Activated CD4-positive, alpha-beta T cell treated with anti-CD3 and anti-CD28 coated beads for 36 hours (primary cell): ENCODE data around the gene ASTN1. TPM values are rescaled to one million over a fixed set of nuclear protein-coding genes. Genes with fewer than 3 reads are reported as not detected.
A peak's percentile ranks its signal among the peaks of the same experiment; 100 is the strongest.

Experiments used
- ATAC-seq: fragments of 200-7000 bp; cut with Tn5 transposase; one replicate; pipeline ENCODE4 v1.10.0; 2021; ENCODE audit warnings: mild to moderate bottlenecking, moderate library complexity
- CTCF ChIA-PET: fragments of 350-600 bp; sonication (Branson Sonifier 250); formaldehyde crosslinking; loops from one replicate; lab custom pipeline; 2021; ENCODE audit warnings: antibody characterized with exemption; lab: Charles Lee
- POLR2A ChIA-PET: fragments of 350-600 bp; sonication (Branson Sonifier 250); formaldehyde crosslinking; loops from one replicate; lab custom pipeline; 2021; ENCODE audit warnings: antibody characterized with exemption, inconsistent platforms; lab: Charles Lee
- DNase-seq: peaks from one replicate; pipeline ENCODE4 v3.0.0-alpha.2; 2020
- H3K27ac Mint-ChIP-seq: one replicate; pipeline ENCODE4 v1.8.0; 2021; ENCODE audit warnings: mixed read lengths
- H3K27me3 Mint-ChIP-seq: one replicate; pipeline ENCODE4 v1.8.0; 2021; ENCODE audit warnings: mixed read lengths
- H3K36me3 Mint-ChIP-seq: one replicate; pipeline ENCODE4 v1.8.0; 2021; ENCODE audit warnings: low read depth, mixed read lengths
- H3K4me1 Mint-ChIP-seq: one replicate; pipeline ENCODE4 v1.8.0; 2021; ENCODE audit warnings: mixed read lengths
- H3K4me3 Mint-ChIP-seq: one replicate; pipeline ENCODE4 v1.8.0; 2021; ENCODE audit warnings: mild to moderate bottlenecking, moderate library complexity, mixed read lengths
- H3K9me3 Mint-ChIP-seq: one replicate; pipeline ENCODE4 v1.8.0; 2021; ENCODE audit warnings: low read depth, mixed read lengths
- intact Hi-C, 2 experiments: fragments of 100-400 bp; cut with DNase I in 1 of 2; cut with micrococcal nuclease in 1 of 2; formaldehyde crosslinking; loops; one replicate each; pipeline versions ENCODE4 v1.14.2 to v1.15.1; 2022 to 2024; cut with DNase I, micrococcal nuclease
- total RNA-seq, 2 experiments: library from RNA; stranded (reverse); gene quantifications; one replicate each; pipeline ENCODE4 v1.2.3, GENCODE V29; 2021

Gene ASTN1
- total RNA-seq, 2 experiments from 2014 or later = not detected

DNA sequence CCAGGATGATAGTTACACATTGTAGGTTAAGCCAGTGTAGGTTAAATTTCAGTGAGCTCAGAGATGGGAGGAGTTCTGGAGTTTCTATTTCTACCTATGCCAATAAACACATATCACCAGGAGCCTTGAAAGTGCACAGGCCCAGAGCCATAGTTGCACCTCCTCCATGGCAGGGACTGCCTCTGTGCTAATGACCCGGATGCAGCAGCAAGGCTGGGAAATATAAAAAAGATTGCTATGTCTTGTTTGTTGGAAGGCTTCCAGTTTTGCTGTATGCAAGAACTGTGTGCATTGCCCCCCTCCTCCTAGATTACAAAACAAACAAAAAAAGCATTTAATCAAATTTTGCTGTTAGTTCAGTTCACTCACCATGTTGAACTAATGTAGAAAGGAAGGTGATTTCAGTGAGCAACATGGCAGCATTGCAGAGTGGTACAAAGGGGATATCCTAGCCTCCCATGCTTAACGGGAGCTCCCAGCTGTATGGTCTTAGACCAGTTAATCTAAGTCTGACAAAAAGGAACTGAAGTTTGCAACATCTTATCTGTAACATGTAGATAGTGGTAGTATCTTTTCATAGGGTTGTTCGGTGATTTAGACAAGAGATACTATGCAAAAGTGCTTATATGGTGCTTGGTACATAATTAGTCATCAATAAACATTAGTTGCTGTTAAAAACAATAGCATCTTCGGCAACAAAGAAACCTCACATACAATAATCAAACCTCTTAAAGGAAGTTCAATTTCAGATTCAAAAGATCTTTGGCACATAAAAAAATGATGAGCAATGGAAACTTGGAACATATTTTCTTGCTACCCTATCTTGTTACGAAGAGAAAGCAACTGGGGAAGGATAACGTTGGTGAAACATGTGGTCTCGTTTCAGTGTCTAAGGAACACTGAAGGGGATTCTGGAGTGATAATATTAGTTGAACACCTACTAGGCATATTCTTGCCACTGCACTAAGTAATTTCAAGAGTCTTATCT is 309.5 kb downstream of the ASTN1 start:
- Mint-ChIP-seq H3K36me3 (no peaks in the 10 kb centered on the region), H3K9me3 (peaks cover 2% of the 10 kb centered on the region), H3K27me3 (peaks cover 10% of the 10 kb centered on the region), H3K27ac (no peak overlapping the region), H3K4me3 (no peak overlapping the region), H3K4me1 (no peaks in the 10 kb centered on the region)
- ChIA-PET CTCF (no interaction called here), POLR2A (no interaction called here)
- no peak for ATAC-seq
- no peak for DNase-seq
- intact Hi-C loops = no loop called here

DNA sequence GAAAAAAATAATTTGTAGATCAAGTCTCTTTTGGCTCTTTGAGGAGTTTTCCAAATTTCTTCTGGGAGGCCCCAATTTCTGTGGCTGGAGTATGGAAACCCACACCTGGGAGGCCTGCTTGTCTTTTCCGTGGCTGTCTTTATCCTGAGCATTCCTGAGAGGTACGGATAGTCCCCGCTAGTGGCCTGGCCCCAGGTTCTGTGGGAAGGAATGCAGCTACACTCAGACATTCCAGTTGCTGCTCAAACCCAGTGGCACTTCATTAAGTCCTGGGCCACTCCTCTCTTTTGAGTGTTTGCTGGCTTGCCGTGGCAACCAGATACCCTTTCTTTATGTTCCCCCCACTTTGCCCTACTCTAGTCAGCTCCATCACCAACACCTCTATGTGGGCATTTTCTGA is 310.4 kb downstream of the ASTN1 start:
- DNase-seq = no peak
- ATAC-seq = no peak
- Mint-ChIP-seq H3K4me1 (no peaks in the 10 kb centered on the region), H3K27me3 (peaks cover 10% of the 10 kb centered on the region), H3K36me3 (no peaks in the 10 kb centered on the region), H3K4me3 (no peak overlapping the region), H3K27ac (no peak overlapping the region), H3K9me3 (peaks cover 2% of the 10 kb centered on the region)
- POLR2A ChIA-PET = no interaction called here
- CTCF ChIA-PET = no interaction called here
- intact Hi-C loops = no loop called here

DNA sequence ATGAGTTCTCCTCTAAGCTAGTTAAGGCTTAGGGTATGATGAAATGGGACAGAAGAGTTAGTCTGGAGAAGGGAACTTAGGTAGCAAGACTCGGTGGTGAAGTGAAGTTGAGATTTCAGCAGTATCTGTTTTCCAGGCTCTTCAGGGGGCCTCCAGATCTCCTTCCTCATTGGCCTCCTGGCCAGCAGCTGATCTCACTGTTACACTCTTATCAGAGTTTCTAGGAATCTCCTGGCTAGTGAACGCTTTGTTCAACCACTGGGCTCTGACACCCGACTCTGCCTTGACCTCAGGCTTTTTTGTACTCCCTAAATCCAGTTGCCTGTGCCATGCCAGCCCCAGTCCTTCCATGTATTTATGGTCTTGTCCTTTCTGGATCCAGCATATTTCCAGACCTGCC is 311.0 kb downstream of the ASTN1 start:
- no peak for ATAC-seq

GRCh38 chr1:176852124-176852523 is 312.4 kb downstream of the ASTN1 start:
- DNase-seq (no peak), ATAC-seq (no peak)
- Mint-ChIP-seq H3K27me3 (peaks cover 8% of the 10 kb centered on the region), H3K36me3 (no peaks in the 10 kb centered on the region), H3K9me3 (peaks cover 2% of the 10 kb centered on the region), H3K27ac (no peak overlapping the region), H3K4me3 (no peak overlapping the region), H3K4me1 (no peaks in the 10 kb centered on the region)
- ChIA-PET CTCF (no interaction called here), POLR2A (no interaction called here)
- intact Hi-C loops = no loop called here

More for the DNA sequence above, 311.0 kb downstream of the ASTN1 start:
- CTCF ChIA-PET = interaction anchor here (0.6 kb wide), 1 partner anchor 1308 kb away, joined by 3 read pairs; no protein-coding TSS in a partner anchor
- Mint-ChIP-seq H3K27ac (no peak overlapping the region), H3K4me1 (no peaks in the 10 kb centered on the region), H3K27me3 (peaks cover 10% of the 10 kb centered on the region), H3K36me3 (no peaks in the 10 kb centered on the region), H3K9me3 (peaks cover 2% of the 10 kb centered on the region), H3K4me3 (no peak overlapping the region)
- DNase-seq = no peak
- POLR2A ChIA-PET = no interaction called here
- intact Hi-C loops = no loop called here

DNA sequence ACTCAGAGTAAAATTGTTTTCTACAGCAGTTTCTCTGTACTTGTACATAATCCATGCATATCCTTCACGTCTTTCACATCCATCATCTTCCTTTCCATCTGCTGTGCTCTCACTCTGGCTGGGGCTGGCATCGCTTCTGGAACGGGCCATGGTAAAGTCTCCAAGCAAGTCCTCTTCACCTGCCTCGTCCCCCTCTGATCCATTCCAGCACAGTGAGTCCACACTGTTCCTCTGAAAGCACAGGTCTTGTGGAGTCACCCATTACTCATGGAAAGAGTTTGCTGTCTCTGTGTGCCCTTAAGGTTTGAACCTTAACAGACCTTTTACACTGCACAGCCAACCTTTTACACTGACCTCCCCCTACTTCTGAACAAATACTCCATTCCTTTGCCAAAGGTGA is 313.6 kb downstream of the ASTN1 start:
- intact Hi-C loops = no loop called here
- DNase-seq (no peak), ATAC-seq (no peak)
- H3K4me3 Mint-ChIP-seq = no peak overlapping the region
- H3K9me3 Mint-ChIP-seq = peaks cover 2% of the 10 kb centered on the region
- CTCF ChIA-PET = interaction anchor here (0.6 kb wide), 1 partner anchor 1440 kb away, joined by 3 read pairs; no protein-coding TSS in a partner anchor
- peaks cover 5% of the 10 kb centered on the region for H3K27me3 Mint-ChIP-seq
- no peaks in the 10 kb centered on the region for H3K4me1 Mint-ChIP-seq
- no peak overlapping the region for H3K27ac Mint-ChIP-seq
- no peaks in the 10 kb centered on the region for H3K36me3 Mint-ChIP-seq
- POLR2A ChIA-PET = no interaction called here

DNA sequence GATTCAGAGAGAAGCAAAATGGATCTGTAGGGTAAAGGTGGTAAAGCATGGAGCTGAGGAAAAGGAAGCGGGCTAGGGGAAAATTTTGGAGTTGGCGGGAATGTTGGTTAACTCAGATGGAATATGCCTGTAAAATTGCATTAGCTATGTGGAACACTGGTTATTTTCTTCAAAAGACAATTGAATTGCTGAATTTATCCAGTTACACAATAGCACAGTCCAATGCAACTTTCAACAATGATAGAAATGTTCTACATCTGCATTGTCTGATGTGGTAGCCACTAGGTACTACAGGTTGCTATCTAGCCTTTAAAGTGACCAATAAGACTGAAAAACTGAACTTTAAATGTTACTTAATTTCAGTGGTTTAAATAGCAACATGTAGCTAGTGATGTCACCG is 315.2 kb downstream of the ASTN1 start:
- DNase-seq = no peak
- ChIA-PET CTCF (no interaction called here), POLR2A (no interaction called here)
- H3K4me1 Mint-ChIP-seq = no peaks in the 10 kb centered on the region
- peaks cover 5% of the 10 kb centered on the region for H3K27me3 Mint-ChIP-seq
- intact Hi-C loops = no loop called here
- no peaks in the 10 kb centered on the region for H3K9me3 Mint-ChIP-seq
- H3K36me3 Mint-ChIP-seq = no peaks in the 10 kb centered on the region
- no peak for ATAC-seq
- H3K27ac Mint-ChIP-seq = no peak overlapping the region
- H3K4me3 Mint-ChIP-seq = no peak overlapping the region

DNA sequence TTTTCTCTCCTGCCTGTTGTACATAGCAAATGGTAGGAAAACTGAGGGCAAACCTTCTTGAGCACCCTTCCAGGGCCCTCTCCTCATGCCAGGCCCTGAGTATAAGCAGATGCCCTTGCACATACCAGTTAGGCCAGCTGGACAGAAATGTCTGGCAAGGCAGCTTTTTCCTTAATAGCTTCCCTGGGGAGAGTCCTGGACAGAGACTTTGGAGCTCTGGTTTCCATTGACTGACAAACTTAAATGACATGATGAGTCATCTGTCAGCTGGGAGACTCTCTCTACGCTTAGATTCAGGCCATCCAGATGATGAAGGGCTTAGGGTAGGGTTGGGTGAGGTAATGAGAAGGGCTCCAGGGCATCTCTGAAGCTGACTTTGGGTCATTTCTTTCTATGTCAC is 317.5 kb downstream of the ASTN1 start:
- Mint-ChIP-seq H3K9me3 (no peaks in the 10 kb centered on the region), H3K4me1 (no peaks in the 10 kb centered on the region), H3K27me3 (peaks cover 5% of the 10 kb centered on the region), H3K27ac (no peak overlapping the region), H3K4me3 (no peak overlapping the region), H3K36me3 (no peaks in the 10 kb centered on the region)
- DNase-seq (no peak), ATAC-seq (no peak)
- ChIA-PET POLR2A (no interaction called here), CTCF (no interaction called here)
- intact Hi-C loops = no loop called here

DNA sequence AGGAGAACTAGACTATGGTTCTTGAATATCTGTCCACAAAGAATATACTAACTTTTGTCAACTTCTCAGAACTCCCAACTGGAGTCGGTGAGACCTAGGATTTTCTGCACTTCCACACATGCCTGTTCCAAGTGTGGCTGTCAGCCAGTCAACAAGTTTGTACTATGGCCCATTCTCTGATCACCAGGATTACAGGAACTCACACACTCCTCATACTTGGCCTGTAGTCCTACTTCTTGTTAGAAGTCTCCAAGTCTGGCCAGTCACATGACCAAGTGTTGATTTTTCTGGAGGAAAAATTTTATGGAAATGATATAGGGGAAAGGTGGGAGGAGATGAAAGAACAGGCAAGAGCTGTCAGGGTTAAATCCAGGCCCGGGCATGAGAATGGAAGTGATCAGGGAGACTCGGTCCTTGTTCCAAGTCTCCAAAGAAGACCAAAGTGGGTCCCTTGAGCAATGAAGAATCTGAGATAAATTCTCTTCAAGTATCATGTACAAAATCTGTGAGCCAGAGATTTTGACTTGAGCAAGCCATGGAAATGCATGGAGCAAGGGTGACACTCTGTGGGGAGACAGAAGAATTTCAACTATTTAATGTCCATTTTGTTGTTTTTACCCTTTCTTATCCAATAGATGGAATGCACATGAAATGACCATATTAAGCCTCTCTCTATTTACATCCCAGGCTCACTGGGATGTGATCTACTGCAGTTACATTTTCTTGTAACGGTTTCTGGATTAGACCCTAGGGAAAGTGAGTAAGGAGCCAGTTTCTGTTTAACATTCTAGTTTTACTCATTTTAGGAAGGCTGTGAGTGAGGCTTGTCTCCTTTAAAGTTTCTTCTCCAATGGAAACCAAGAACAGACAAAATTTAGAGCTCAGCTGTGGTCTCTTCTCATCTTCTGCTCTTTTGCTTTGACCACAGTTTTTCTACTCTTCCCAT is 320.9 kb downstream of the ASTN1 start:
- intact Hi-C loops = no loop called here
- Mint-ChIP-seq H3K4me3 (no peak overlapping the region), H3K27ac (no peak overlapping the region), H3K9me3 (no peaks in the 10 kb centered on the region), H3K4me1 (no peaks in the 10 kb centered on the region), H3K36me3 (no peaks in the 10 kb centered on the region), H3K27me3 (peaks cover 7% of the 10 kb centered on the region)
- ATAC-seq (no peak), DNase-seq (peak; percentile 11)
- ChIA-PET POLR2A (no interaction called here), CTCF (no interaction called here)

GRCh38 chr1:176841238-176841637 is 323.3 kb downstream of the ASTN1 start:
- H3K36me3 Mint-ChIP-seq = no peaks in the 10 kb centered on the region
- ChIA-PET CTCF (no interaction called here), POLR2A (no interaction called here)
- peaks cover 7% of the 10 kb centered on the region for H3K27me3 Mint-ChIP-seq
- H3K4me3 Mint-ChIP-seq = no peak overlapping the region
- intact Hi-C loops = no loop called here
- no peaks in the 10 kb centered on the region for H3K4me1 Mint-ChIP-seq
- H3K27ac Mint-ChIP-seq = no peak overlapping the region
- ATAC-seq = no peak
- no peaks in the 10 kb centered on the region for H3K9me3 Mint-ChIP-seq
- DNase-seq = no peak

- no peak overlapping the region for H3K27ac Mint-ChIP-seq
- peaks cover 7% of the 10 kb centered on the region for H3K27me3 Mint-ChIP-seq
- CTCF ChIA-PET = no interaction called here
- H3K4me3 Mint-ChIP-seq = no peak overlapping the region
- ATAC-seq = no peak
- H3K36me3 Mint-ChIP-seq = no peaks in the 10 kb centered on the region
- POLR2A ChIA-PET = no interaction called here
- no peaks in the 10 kb centered on the region for H3K4me1 Mint-ChIP-seq
- intact Hi-C loops = no loop called here
- DNase-seq = no peak
- H3K9me3 Mint-ChIP-seq = no peaks in the 10 kb centered on the region
Observed at GRCh38 chr1:176839216-176839615, 325.3 kb downstream of the ASTN1 start.

DNA sequence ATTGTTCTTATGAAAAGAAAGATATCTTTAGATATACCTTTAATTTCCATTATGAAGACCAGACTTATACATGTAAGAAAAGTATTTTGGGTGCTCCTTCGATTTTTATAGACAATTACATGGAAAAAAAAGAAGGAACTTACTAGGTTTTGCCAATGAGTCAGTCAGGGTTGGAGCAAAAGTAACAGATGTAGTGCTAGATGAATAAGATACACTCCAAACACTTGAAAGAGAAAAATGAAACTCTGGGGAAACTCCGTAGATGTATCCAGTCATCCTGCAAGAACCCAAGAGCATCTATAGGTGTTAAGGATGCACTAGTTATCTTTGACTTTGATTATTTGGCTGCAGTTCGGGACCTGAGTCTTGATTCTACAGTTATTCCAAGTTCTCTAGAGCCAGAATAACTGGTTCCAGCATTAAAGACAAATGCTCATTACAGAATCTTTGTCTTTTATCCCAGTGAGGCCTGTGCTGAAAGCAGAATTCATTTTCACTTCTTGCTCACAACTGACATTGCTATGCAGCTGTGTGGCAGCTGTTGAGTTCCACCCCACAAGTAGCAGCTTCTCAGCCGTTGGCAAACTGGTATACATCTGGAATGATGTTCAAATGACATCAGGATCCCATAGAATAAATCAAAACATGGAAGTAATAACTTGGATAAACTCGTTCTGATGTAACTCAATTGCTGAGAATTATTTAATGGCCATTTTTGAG is 326.1 kb downstream of the ASTN1 start:
- ChIA-PET POLR2A (no interaction called here), CTCF (no interaction called here)
- intact Hi-C loops = no loop called here
- Mint-ChIP-seq H3K27me3 (peaks cover 5% of the 10 kb centered on the region), H3K4me3 (no peak overlapping the region), H3K4me1 (no peaks in the 10 kb centered on the region), H3K27ac (no peak overlapping the region), H3K36me3 (no peaks in the 10 kb centered on the region), H3K9me3 (no peaks in the 10 kb centered on the region)
- DNase-seq = no peak
- no peak for ATAC-seq
